Astrocyte (in vitro differentiated cells and primary cell): ENCODE results near the gene A1BG. TPM values are rescaled to one million over a fixed set of nuclear protein-coding genes. Genes with fewer than 3 reads are reported as not detected.
A peak's percentile ranks its signal among the peaks of the same experiment; 100 is the strongest.

Source experiments
- DNase-seq: peaks from one replicate; pipeline ENCODE4 v3.0.0-alpha.2; 2010; ENCODE audit warnings: low read depth
- FAIRE-seq: peaks from 2 replicates; lab custom pipeline; 2011; peaks lifted over from hg19 to GRCh38; lab: Jason Lieb, UNC
- H2AFZ ChIP-seq: 2 replicates; pipeline ENCODE4 v1.6.0; 2012; ENCODE audit warnings: low read depth, low read length, inconsistent platforms
- H3K27ac ChIP-seq: 2 replicates; pipeline ENCODE4 v1.5.1; 2011; ENCODE audit warnings: low read depth, low read length, inconsistent platforms
- H3K27me3 ChIP-seq: 2 replicates; pipeline ENCODE4 v1.6.0; 2011; ENCODE audit warnings: low read length, inconsistent platforms; ENCODE audit not compliant: insufficient read depth
- H3K36me3 ChIP-seq: 2 replicates; pipeline ENCODE4 v1.5.1; 2011; ENCODE audit warnings: low read length, inconsistent platforms; ENCODE audit not compliant: insufficient read depth
- H3K4me1 ChIP-seq: 2 replicates; pipeline ENCODE4 v1.5.1; 2011; ENCODE audit warnings: low read length, inconsistent platforms; ENCODE audit not compliant: insufficient read depth
- H3K4me2 ChIP-seq: 2 replicates; pipeline ENCODE4 v1.6.0; 2012; ENCODE audit warnings: low read length, inconsistent platforms
- H3K4me3 ChIP-seq: 2 replicates; pipeline ENCODE4 v1.5.1; 2011; ENCODE audit warnings: low read depth, mild to moderate bottlenecking, low read length, inconsistent platforms; ENCODE audit not compliant: insufficient read depth
- H3K79me2 ChIP-seq: 2 replicates; pipeline ENCODE4 v1.6.0; 2012; ENCODE audit warnings: mild to moderate bottlenecking, low read length, inconsistent platforms; ENCODE audit not compliant: insufficient read depth
- H3K9ac ChIP-seq: 2 replicates; pipeline ENCODE4 v1.6.0; 2012; ENCODE audit warnings: mild to moderate bottlenecking, low read length, inconsistent platforms
- H3K9me3 ChIP-seq: 2 replicates; pipeline ENCODE4 v1.5.1; 2012; ENCODE audit warnings: low read depth, mild to moderate bottlenecking, low read length, inconsistent platforms; ENCODE audit not compliant: insufficient read depth
- H4K20me1 ChIP-seq: 2 replicates; pipeline ENCODE4 v1.6.0; 2012; ENCODE audit warnings: low read length, inconsistent platforms; ENCODE audit not compliant: insufficient read depth
- H3K27ac Mint-ChIP-seq: one replicate; pipeline ENCODE4 v1.8.0; 2021; ENCODE audit warnings: mild to moderate bottlenecking, mixed read lengths; ENCODE audit not compliant: unreplicated experiment
- H3K27me3 Mint-ChIP-seq: one replicate; pipeline ENCODE4 v1.8.0; 2021; ENCODE audit warnings: low read depth, mixed read lengths; ENCODE audit not compliant: unreplicated experiment
- H3K36me3 Mint-ChIP-seq: one replicate; pipeline ENCODE4 v1.8.0; 2021; ENCODE audit warnings: low read depth, mixed read lengths; ENCODE audit not compliant: unreplicated experiment
- H3K4me1 Mint-ChIP-seq: one replicate; pipeline ENCODE4 v1.8.0; 2021; ENCODE audit warnings: low read depth, mixed read lengths; ENCODE audit not compliant: unreplicated experiment
- H3K4me3 Mint-ChIP-seq: one replicate; pipeline ENCODE4 v1.8.0; 2021; ENCODE audit warnings: mild to moderate bottlenecking, moderate library complexity, mixed read lengths; ENCODE audit not compliant: unreplicated experiment
- H3K9me3 Mint-ChIP-seq: one replicate; pipeline ENCODE4 v1.8.0; 2021; ENCODE audit warnings: mild to moderate bottlenecking, mixed read lengths; ENCODE audit not compliant: unreplicated experiment
- CTCF ChIP-seq: IDR thresholded peaks from 2 replicates; pipeline ENCODE4 v1.5.1; 2011; ENCODE audit warnings: low read depth, mild to moderate bottlenecking, inconsistent platforms, low read length, moderate library complexity; ENCODE audit not compliant: insufficient read depth
- EZH2 ChIP-seq: IDR thresholded peaks from 2 replicates; pipeline ENCODE4 v1.6.1; 2012; ENCODE audit warnings: mild to moderate bottlenecking, low read length, inconsistent platforms; ENCODE audit not compliant: insufficient read depth
- total RNA-seq: library from RNA; stranded (reverse); gene quantifications from 2 replicates; pipeline ENCODE4 v1.2.1, GENCODE V29; 2021

The A1BG gene
- total RNA-seq, 1 donor from 2014 or later, result 32.3 TPM

GRCh38 chr19:58395979-58396627 is 42.8 kb upstream of the A1BG start:
- Mint-ChIP-seq H3K9me3 (no peaks in the 10 kb centered on the region), H3K4me3 (peak overlapping the region; percentile 35), H3K4me1 (peaks cover 3% of the 10 kb centered on the region), H3K36me3 (peaks cover 21% of the 10 kb centered on the region), H3K27ac (no peak overlapping the region), H3K27me3 (no peaks in the 10 kb centered on the region)
- Histone ChIP-seq H3K27me3 (no peaks in the 10 kb centered on the region), H3K4me2 (peak overlapping the region; percentile 73), H3K9ac (no peak overlapping the region), H3K36me3 (peaks cover 20% of the 10 kb centered on the region), H4K20me1 (peaks cover 46% of the 10 kb centered on the region), H3K4me1 (peaks cover 14% of the 10 kb centered on the region), H3K4me3 (no peak overlapping the region), H3K9me3 (no peaks in the 10 kb centered on the region), H2AFZ (no peak overlapping the region), H3K79me2 (peaks cover 15% of the 10 kb centered on the region), H3K27ac (no peak overlapping the region)
- TF ChIP-seq CTCF, result no peak
- no peak for TF ChIP-seq EZH2
- no peak for FAIRE-seq
- no peak for DNase-seq

GRCh38 chr19:58395220-58395978 is 42.1 kb upstream of the A1BG start, which contains the start of gene RNF225:
TSS of gene RNF225 (plus strand) at chr19:58395656. CDS start at chr19:58396090, 434 bp downstream.
- Mint-ChIP-seq H3K4me1 (peaks cover 5% of the 10 kb centered on the region), H3K27me3 (no peaks in the 10 kb centered on the region), H3K4me3 (peak within 1 kb of the TSS; percentile 66), H3K9me3 (no peaks in the 10 kb centered on the region), H3K36me3 (peaks cover 21% of the 10 kb centered on the region), H3K27ac (no peak within 1 kb of the TSS)
- Histone ChIP-seq H3K27me3 (no peaks in the 10 kb centered on the region), H3K9me3 (no peaks in the 10 kb centered on the region), H3K27ac (no peak within 1 kb of the TSS), H3K79me2 (peaks cover 22% of the 10 kb centered on the region), H3K4me2 (peak within 1 kb of the TSS; percentile 73), H3K4me1 (peaks cover 8% of the 10 kb centered on the region), H3K36me3 (peaks cover 25% of the 10 kb centered on the region), H4K20me1 (peaks cover 53% of the 10 kb centered on the region), H3K4me3 (no peak within 1 kb of the TSS), H2AFZ (no peak within 1 kb of the TSS), H3K9ac (no peak within 1 kb of the TSS)
- TF ChIP-seq EZH2 (no peak), CTCF (no peak)
- no peak for DNase-seq
- FAIRE-seq, result no peak

GRCh38 chr19:58394821-58395219 is 41.5 kb upstream of the A1BG start:
- DNase-seq (no peak), FAIRE-seq (no peak)
- Mint-ChIP-seq H3K4me3 (no peak overlapping the region), H3K36me3 (peaks cover 21% of the 10 kb centered on the region), H3K4me1 (peaks cover 6% of the 10 kb centered on the region), H3K27me3 (no peaks in the 10 kb centered on the region), H3K9me3 (no peaks in the 10 kb centered on the region), H3K27ac (no peak overlapping the region)
- H3K9ac ChIP-seq, result no peak overlapping the region
- H3K79me2 ChIP-seq, result peaks cover 28% of the 10 kb centered on the region
- peaks cover 58% of the 10 kb centered on the region for H4K20me1 ChIP-seq
- H3K4me1 ChIP-seq, result peaks cover 6% of the 10 kb centered on the region
- H3K4me3 ChIP-seq, result no peak overlapping the region
- no peaks in the 10 kb centered on the region for H3K9me3 ChIP-seq
- H3K27ac ChIP-seq, result no peak overlapping the region
- TF ChIP-seq CTCF (no peak), EZH2 (no peak)
- H3K27me3 ChIP-seq, result no peaks in the 10 kb centered on the region
- H3K36me3 ChIP-seq, result peaks cover 25% of the 10 kb centered on the region
- no peak overlapping the region for H3K4me2 ChIP-seq
- H2AFZ ChIP-seq, result no peak overlapping the region
